ENCODE measurements around the gene TBC1D9B. TPM values are rescaled to one million over a fixed set of nuclear protein-coding genes. Genes with fewer than 3 reads are reported as not detected.

The TBC1D9B gene
- total RNA-seq, 2 experiments from 2014 or later: 64.1 to 69.2 TPM

DNA sequence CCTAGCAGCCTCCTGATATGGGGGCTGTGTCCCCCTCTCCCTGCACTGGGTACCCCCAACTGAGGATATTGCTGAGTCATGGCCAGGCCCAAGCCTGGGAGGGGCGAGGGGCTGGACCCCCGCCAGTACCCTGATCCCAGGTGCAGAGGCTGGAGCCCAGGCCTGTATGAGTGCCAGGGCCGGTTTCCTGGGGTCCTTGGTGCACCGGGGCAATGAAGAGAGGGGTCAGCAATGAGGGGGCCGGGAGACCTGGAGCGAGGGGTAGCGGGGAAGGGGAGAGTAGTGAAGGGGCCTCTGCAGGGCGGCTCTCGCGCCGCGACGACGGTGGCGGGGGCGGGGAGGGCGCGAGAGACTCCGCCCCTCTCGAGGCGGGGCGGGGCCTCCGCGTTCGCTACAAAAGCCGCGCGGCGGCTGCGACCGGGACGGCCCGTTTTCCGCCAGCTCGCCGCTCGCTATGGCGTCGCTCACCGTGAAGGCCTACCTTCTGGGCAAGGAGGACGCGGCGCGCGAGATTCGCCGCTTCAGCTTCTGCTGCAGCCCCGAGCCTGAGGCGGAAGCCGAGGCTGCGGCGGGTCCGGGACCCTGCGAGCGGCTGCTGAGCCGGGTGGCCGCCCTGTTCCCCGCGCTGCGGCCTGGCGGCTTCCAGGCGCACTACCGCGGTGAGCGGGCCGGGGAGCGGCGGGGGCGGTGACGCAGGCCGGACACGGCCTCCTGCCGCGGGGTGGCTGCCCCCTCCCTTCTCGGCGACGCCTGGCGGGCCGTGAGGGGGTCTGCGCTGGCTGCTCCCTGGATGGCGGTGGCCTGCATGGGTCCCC lies 87.0 kb downstream of the TBC1D9B start, which contains the start of gene SQSTM1:
Gene SQSTM1 (plus strand): TSS at position 423 of the 815 bp plus-strand sequence. CDS start 32 bp downstream, at position 455.
- CTCF ChIA-PET: interaction anchor here (0.6 to 1.6 kb wide), 3 partner anchors 9 to 226 kb away, joined by 4 to 6 read pairs (median 5); no protein-coding TSS in a partner anchor
- peaks cover 52% of the 10 kb centered on the region for H3K4me1 Mint-ChIP-seq

DNA sequence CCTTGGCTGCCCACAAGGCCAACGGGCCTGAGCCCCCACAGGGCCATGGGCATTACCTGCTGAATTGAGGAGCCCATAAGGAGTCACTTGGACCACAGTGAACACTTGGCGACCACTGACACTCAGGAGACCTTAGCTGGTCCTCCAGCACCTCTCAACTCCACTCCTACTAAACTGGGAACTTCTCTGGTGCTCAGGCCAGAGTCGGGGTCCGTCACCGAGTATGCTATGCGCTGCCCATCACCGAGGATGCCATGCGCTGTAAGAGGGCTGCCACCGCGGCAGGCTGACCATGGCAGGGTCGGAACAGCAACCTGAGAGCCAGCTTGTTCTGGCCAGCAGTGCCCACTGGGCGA lies 87.6 kb downstream of the TBC1D9B start:
- Mint-ChIP-seq H3K9me3 (no peaks in the 10 kb centered on the region), H3K4me1 (peaks cover 54% of the 10 kb centered on the region), H3K27ac (peak overlapping the region; percentile 76), H3K27me3 (no peaks in the 10 kb centered on the region), H3K4me3 (peak overlapping the region; percentile 70), H3K36me3 (ENCODE audit: low read depth) (peaks cover 43% of the 10 kb centered on the region)
- ChIA-PET CTCF (interaction anchor here (0.6 to 1.6 kb wide), 4 partner anchors 9 to 226 kb away, joined by 4 to 6 read pairs (median 5); no protein-coding TSS in a partner anchor), POLR2A (interaction anchor here (0.8 to 2.7 kb wide), 14 partner anchors 9 to 260 kb away, joined by 3 to 21 read pairs (median 6); partner anchors contain the start of genes HNRNPH1, MAML1 and MGAT4B)
- no peak for DNase-seq

More for the DNA sequence above, 87.0 kb downstream of the TBC1D9B start, which contains the start of gene SQSTM1:
- Mint-ChIP-seq H3K27ac (peak within 1 kb of the TSS; percentile 97), H3K9me3 (no peaks in the 10 kb centered on the region), H3K27me3 (no peaks in the 10 kb centered on the region), H3K4me3 (peak within 1 kb of the TSS; percentile 93), H3K36me3 (ENCODE audit: low read depth) (peaks cover 46% of the 10 kb centered on the region)
- POLR2A ChIA-PET: interaction anchor here (0.8 to 2.7 kb wide), 14 partner anchors 9 to 261 kb away, joined by 3 to 21 read pairs (median 6); partner anchors contain the start of genes CANX, HNRNPH1, MAML1 and MGAT4B
- DNase-seq: peak; percentile 82

GRCh38 chr5:179819296-179820126 lies 88.2 kb downstream of the TBC1D9B start:
- H3K4me1 Mint-ChIP-seq: peaks cover 51% of the 10 kb centered on the region
- ChIA-PET POLR2A (interaction anchor here (0.7 to 2.7 kb wide), 13 partner anchors 8 to 196 kb away, joined by 3 to 21 read pairs (median 7); partner anchors contain the start of genes HNRNPH1, MAML1 and MGAT4B), CTCF (interaction anchor here (0.6 to 1.6 kb wide), 4 partner anchors 8 to 225 kb away, joined by 4 to 6 read pairs (median 5); no protein-coding TSS in a partner anchor)
- H3K36me3 Mint-ChIP-seq (ENCODE audit: low read depth): peaks cover 37% of the 10 kb centered on the region
- DNase-seq: peak; percentile 45
- H3K9me3 Mint-ChIP-seq: no peaks in the 10 kb centered on the region
- peak overlapping the region; percentile 70 for H3K4me3 Mint-ChIP-seq
- peak overlapping the region; percentile 76 for H3K27ac Mint-ChIP-seq
- H3K27me3 Mint-ChIP-seq: no peaks in the 10 kb centered on the region

GRCh38 chr5:179818746-179819295 lies 88.9 kb downstream of the TBC1D9B start:
- H3K4me3 Mint-ChIP-seq: peak overlapping the region; percentile 65
- H3K27ac Mint-ChIP-seq: peak overlapping the region; percentile 63
- H3K9me3 Mint-ChIP-seq: no peaks in the 10 kb centered on the region
- peak; percentile 90 for DNase-seq
- no peaks in the 10 kb centered on the region for H3K27me3 Mint-ChIP-seq
- CTCF ChIA-PET: interaction anchor here (1.2 to 1.4 kb wide), 2 partner anchors 17 kb away, joined by 3 to 5 read pairs; no protein-coding TSS in a partner anchor
- POLR2A ChIA-PET: interaction anchor here (0.7 to 2.6 kb wide), 6 partner anchors 8 to 196 kb away, joined by 3 to 21 read pairs (median 6); partner anchors contain the start of gene HNRNPH1
- peaks cover 30% of the 10 kb centered on the region for H3K36me3 Mint-ChIP-seq (ENCODE audit: low read depth)
- peaks cover 50% of the 10 kb centered on the region for H3K4me1 Mint-ChIP-seq

GRCh38 chr5:179817890-179818745 lies 89.6 kb downstream of the TBC1D9B start:
- CTCF ChIA-PET: interaction anchor here (1.4 kb wide), 1 partner anchor 16 kb away, joined by 3 read pairs; no protein-coding TSS in a partner anchor
- no peak for DNase-seq
- Mint-ChIP-seq H3K36me3 (ENCODE audit: low read depth) (peaks cover 25% of the 10 kb centered on the region), H3K9me3 (no peaks in the 10 kb centered on the region), H3K4me1 (peaks cover 47% of the 10 kb centered on the region), H3K27ac (peak overlapping the region; percentile 63), H3K4me3 (peak overlapping the region; percentile 65), H3K27me3 (no peaks in the 10 kb centered on the region)
- POLR2A ChIA-PET: interaction anchor here (2.6 kb wide), 1 partner anchor 12 kb away, joined by 7 read pairs; no protein-coding TSS in a partner anchor

GRCh38 chr5:179817470-179817840 lies 90.2 kb downstream of the TBC1D9B start:
- CTCF ChIA-PET: interaction anchor here (1.4 kb wide), 1 partner anchor 16 kb away, joined by 3 read pairs; no protein-coding TSS in a partner anchor

GRCh38 chr5:179816796-179817469 lies 90.8 kb downstream of the TBC1D9B start:
- ChIA-PET CTCF (interaction anchor here (1.4 kb wide), 1 partner anchor 15 kb away, joined by 3 read pairs; no protein-coding TSS in a partner anchor), POLR2A (interaction anchor here (2.6 kb wide), 1 partner anchor 11 kb away, joined by 7 read pairs; no protein-coding TSS in a partner anchor)
- Mint-ChIP-seq H3K27ac (no peak overlapping the region), H3K4me3 (no peak overlapping the region), H3K4me1 (peaks cover 36% of the 10 kb centered on the region), H3K27me3 (no peaks in the 10 kb centered on the region), H3K36me3 (ENCODE audit: low read depth) (peaks cover 20% of the 10 kb centered on the region), H3K9me3 (no peaks in the 10 kb centered on the region)
- DNase-seq: no peak

More at GRCh38 chr5:179817470-179817840, 90.2 kb downstream of the TBC1D9B start:
- H3K27ac Mint-ChIP-seq: no peak overlapping the region
- H3K36me3 Mint-ChIP-seq (ENCODE audit: low read depth): peaks cover 23% of the 10 kb centered on the region
- H3K4me3 Mint-ChIP-seq: no peak overlapping the region
- POLR2A ChIA-PET: interaction anchor here (2.6 kb wide), 1 partner anchor 11 kb away, joined by 7 read pairs; no protein-coding TSS in a partner anchor
- H3K4me1 Mint-ChIP-seq: peaks cover 41% of the 10 kb centered on the region
- DNase-seq: no peak
- H3K27me3 Mint-ChIP-seq: no peaks in the 10 kb centered on the region
- H3K9me3 Mint-ChIP-seq: no peaks in the 10 kb centered on the region

- Mint-ChIP-seq H3K9me3 (no peaks in the 10 kb centered on the region), H3K27ac (no peak overlapping the region), H3K36me3 (ENCODE audit: low read depth) (peaks cover 15% of the 10 kb centered on the region), H3K4me3 (no peak overlapping the region), H3K4me1 (peaks cover 31% of the 10 kb centered on the region), H3K27me3 (no peaks in the 10 kb centered on the region)
- ChIA-PET CTCF (interaction anchor here (0.8 kb wide), 1 partner anchor 14 kb away, joined by 4 read pairs; no protein-coding TSS in a partner anchor), POLR2A (interaction anchor here (2.6 kb wide), 1 partner anchor 10 kb away, joined by 7 read pairs; no protein-coding TSS in a partner anchor)
- DNase-seq: no peak
Measured at GRCh38 chr5:179816401-179816795, 91.3 kb downstream of the TBC1D9B start.

DNA sequence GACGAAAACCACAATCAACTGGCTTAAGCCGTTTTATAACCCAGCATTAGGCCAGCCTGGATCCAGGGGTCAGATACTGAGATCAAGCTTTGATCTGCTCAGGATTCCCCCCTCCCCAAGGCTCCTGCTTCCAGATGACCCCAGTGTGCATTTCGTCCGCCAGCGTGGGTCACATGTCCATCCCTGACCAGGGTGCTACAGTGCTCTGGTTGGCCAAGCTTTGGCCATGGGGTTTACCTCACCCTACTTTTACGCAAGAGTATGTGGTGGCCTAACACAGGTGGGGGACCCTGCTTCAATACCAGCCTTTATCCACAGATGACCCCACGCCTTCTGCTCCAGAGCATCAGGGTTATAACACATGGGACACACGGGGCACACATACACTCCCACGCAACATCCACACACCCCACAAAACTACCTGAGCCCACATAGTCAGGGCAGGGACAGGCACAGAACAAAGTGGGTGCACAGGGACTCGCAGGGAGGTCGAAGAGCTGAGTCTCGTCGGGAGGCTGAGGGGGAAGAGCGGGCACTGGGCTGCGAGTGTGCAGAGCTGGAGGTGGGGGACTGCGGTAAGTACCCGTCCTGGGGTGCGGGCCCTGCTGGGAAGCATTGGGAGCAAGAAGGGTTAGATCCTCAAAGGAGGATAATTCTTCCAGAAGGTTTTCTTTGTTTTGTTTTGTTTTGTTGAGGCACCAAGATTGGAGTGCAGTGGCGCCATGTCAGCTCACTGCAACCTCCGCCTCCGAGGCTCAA lies 92.0 kb downstream of the TBC1D9B start:
- no peak for DNase-seq
- H3K36me3 Mint-ChIP-seq (ENCODE audit: low read depth): peaks cover 13% of the 10 kb centered on the region
- no peaks in the 10 kb centered on the region for H3K9me3 Mint-ChIP-seq
- H3K27me3 Mint-ChIP-seq: no peaks in the 10 kb centered on the region
- peaks cover 31% of the 10 kb centered on the region for H3K4me1 Mint-ChIP-seq
- H3K4me3 Mint-ChIP-seq: no peak overlapping the region
- POLR2A ChIA-PET: no interaction called here
- CTCF ChIA-PET: interaction anchor here (0.8 to 1.3 kb wide), 2 partner anchors 13 to 14 kb away, joined by 3 to 4 read pairs; no protein-coding TSS in a partner anchor
- H3K27ac Mint-ChIP-seq: no peak overlapping the region

GRCh38 chr5:179814090-179814489 lies 93.6 kb downstream of the TBC1D9B start:
- POLR2A ChIA-PET: no interaction called here
- no peak overlapping the region for H3K27ac Mint-ChIP-seq

More at GRCh38 chr5:179814090-179814489, 93.6 kb downstream of the TBC1D9B start:
- Mint-ChIP-seq H3K36me3 (ENCODE audit: low read depth) (peaks cover 13% of the 10 kb centered on the region), H3K27me3 (no peaks in the 10 kb centered on the region), H3K9me3 (no peaks in the 10 kb centered on the region), H3K4me3 (no peak overlapping the region), H3K4me1 (peaks cover 17% of the 10 kb centered on the region)
- CTCF ChIA-PET: interaction anchor here (1.3 kb wide), 2 partner anchors 12 to 51 kb away, joined by 3 to 4 read pairs; no protein-coding TSS in a partner anchor
- DNase-seq: no peak

Data from activated CD4-positive, alpha-beta memory T cell treated with anti-CD3 and anti-CD28 coated beads, Interleukin-2, amount 10 ng/mL, durations not matched to agents 7 days and 5 days (primary cell).